WI38 (cell line): ENCODE results near the gene IQSEC1.

Experiments
- H3K4me3 ChIP-seq: 2 replicates; pipeline ENCODE4 v1.5.1; 2011; ENCODE audit warnings: low read depth, mild to moderate bottlenecking, control low read depth, low read length
- TF ChIP-seq, protein P1 (sequence below): IDR thresholded peaks from 2 replicates; pipeline ENCODE4 v1.5.1; 2012; ENCODE audit warnings: low read depth, mild to moderate bottlenecking, control low read depth, low read length

The IQSEC1 gene

DNA sequence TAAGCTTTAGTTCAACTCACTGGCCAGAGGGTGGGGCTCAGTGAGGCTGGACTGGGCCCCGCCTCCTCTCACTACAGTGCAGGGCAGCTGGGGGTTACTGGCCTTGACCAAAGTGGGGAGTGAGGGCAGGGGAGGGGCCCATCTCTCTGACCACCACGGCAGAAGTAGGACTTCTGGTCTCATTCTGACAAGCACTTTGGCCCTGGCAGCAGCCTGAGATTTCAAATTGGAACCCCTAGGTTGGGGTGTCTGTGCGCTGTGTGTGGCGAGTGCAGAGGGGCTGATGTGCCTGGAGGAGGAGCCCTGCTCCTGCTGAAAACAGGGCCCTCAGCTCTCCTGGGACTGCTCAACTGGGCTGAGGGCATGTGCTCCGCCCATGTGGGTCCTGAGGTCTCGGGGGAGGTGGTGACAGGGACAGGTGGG lies 171.6 kb downstream of the IQSEC1 start:
- TF ChIP-seq, protein P1, sequence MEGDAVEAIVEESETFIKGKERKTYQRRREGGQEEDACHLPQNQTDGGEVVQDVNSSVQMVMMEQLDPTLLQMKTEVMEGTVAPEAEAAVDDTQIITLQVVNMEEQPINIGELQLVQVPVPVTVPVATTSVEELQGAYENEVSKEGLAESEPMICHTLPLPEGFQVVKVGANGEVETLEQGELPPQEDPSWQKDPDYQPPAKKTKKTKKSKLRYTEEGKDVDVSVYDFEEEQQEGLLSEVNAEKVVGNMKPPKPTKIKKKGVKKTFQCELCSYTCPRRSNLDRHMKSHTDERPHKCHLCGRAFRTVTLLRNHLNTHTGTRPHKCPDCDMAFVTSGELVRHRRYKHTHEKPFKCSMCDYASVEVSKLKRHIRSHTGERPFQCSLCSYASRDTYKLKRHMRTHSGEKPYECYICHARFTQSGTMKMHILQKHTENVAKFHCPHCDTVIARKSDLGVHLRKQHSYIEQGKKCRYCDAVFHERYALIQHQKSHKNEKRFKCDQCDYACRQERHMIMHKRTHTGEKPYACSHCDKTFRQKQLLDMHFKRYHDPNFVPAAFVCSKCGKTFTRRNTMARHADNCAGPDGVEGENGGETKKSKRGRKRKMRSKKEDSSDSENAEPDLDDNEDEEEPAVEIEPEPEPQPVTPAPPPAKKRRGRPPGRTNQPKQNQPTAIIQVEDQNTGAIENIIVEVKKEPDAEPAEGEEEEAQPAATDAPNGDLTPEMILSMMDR: no peak
- no peak overlapping the region for H3K4me3 ChIP-seq

DNA sequence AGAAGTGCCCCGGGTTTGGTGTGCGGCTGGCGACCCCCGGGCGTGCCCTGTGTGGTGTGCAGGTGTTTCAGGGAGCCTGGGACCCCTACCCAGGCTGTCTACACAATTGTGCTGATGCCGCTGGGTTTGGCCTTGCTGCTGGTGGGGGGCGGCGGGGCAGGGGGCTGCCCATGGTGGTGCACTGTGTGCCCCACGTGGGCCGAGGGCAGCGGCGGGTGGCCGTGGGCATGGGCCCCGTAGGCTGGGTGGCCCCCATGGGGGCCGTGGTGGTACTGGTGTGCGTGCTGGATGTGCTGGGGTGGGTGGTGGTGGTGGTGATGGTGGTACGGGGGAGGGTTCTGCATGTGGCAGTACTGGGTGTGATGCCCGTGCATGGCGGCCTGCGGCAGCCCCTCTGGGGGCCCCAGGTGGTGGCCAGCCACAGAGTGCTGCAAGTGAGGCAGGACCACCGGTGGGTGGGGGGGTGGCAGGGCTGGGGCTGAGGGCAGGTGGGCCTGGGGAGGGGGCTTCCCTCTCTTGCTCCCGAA lies 172.3 kb downstream of the IQSEC1 start:
- TF ChIP-seq, protein P1: no peak
- H3K4me3 ChIP-seq: no peak overlapping the region

DNA sequence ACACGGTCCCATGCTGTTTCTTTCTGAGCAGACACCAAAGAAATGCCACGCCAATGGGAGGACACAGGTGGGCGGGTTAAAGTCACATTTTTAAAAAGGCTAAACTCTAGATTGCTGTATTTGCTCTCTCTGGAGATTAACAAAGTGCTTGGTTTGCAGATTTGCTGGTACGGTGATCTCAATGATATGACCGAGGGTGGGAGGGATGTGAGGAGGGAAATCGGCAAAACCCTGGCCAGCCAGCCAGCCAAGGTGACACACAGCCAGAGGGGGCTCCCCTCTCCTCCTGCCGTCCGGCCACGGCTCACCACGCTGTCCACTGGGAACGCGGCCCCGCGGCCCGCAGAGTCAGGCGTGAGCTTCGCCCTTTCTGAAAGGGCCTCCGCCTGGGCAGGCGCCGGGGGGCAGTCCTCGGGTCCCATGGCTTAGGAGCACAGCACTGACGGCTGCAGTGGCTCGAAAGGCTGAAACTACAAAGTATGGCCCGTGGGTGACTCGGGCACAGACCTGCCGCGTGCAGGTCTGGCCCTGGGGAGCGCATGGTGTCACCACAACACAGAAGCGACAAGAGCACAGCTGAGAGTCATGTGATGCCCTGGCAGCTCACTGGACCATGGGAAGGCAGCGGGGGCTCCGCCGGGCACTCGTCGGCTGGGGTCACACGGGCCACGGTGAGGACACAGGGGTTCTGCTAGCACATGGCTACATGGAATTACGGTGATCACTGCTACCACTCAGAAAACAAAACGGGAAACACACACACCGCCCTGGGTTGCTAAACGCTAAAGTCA lies 174.1 kb downstream of the IQSEC1 start:
- no peak overlapping the region for H3K4me3 ChIP-seq
- TF ChIP-seq, protein P1: no peak

DNA sequence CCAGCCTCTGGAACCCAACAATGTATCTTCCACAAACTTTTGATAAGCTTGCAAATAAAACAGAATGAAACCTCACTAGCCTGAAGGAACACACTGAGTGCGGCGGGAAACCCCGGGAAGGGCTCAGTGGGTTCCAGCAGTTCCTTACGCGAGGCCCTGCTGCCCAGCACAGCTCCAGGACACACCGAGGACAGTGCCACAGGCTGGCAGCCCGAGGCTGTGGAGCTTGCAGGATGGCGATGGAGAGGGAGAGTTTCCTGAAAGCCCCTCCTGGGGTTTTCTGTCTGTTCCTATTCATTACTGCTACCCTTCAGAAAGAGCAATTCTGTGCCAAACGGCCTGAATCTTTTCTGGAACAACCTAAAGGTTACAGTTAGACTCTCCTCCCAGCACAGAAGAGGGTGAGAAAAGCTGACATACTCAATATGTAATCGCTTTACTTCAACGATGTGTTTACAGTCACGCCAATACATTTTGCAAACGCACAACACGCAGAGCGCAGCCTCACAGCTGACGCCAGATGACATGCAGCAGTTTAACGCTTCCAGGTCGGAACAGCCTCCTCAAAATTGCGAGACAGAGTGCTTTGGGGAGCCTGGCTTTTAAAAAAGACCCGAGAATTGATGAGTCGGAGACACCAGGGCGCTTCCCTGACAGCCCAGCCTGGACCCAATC lies 174.8 kb downstream of the IQSEC1 start:
- no peak overlapping the region for H3K4me3 ChIP-seq
- TF ChIP-seq, protein P1: no peak

DNA sequence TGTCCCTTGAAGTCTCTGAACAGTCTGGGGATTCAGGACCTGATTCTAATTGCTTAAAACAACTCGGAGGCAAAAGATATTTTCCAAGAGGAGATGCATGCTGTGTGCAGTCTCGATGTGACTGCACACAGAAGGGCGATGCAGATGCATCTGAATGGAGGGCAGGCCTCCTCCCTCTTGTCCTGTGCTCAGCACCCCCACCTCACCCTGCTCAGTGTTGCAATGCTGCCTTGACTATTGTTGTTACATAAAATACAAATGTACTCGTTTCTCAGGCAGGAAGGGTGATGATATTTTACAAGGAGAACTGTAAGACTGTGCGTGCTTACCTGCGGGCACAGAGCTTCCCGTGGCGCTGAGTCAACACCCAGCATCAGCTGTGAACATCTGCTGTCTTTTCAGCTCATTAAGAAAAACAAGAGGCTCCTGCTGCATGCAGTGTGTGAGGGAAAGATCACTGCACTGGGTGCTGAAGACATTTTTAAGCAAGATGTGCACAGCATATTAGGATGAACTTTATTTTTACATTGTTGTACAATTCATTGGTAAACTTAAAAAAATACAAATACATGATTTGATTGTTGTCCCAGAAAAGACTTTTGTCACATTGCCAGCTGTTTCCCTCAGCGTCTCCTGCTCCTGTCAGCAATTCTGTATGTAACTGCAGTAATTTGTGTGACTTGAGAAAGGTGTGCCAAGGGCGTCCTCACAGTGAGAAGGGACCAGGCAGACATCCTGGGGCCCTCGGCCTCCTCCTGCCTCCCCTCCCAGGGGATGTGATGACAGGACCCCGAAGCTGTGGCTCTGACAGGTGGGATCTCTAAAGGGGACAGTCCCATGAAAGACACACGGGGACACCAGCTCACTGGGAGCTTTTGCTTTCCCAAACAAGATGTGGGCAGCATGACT lies 175.6 kb downstream of the IQSEC1 start:
- H3K4me3 ChIP-seq: no peak overlapping the region
- TF ChIP-seq, protein P1: no peak

DNA sequence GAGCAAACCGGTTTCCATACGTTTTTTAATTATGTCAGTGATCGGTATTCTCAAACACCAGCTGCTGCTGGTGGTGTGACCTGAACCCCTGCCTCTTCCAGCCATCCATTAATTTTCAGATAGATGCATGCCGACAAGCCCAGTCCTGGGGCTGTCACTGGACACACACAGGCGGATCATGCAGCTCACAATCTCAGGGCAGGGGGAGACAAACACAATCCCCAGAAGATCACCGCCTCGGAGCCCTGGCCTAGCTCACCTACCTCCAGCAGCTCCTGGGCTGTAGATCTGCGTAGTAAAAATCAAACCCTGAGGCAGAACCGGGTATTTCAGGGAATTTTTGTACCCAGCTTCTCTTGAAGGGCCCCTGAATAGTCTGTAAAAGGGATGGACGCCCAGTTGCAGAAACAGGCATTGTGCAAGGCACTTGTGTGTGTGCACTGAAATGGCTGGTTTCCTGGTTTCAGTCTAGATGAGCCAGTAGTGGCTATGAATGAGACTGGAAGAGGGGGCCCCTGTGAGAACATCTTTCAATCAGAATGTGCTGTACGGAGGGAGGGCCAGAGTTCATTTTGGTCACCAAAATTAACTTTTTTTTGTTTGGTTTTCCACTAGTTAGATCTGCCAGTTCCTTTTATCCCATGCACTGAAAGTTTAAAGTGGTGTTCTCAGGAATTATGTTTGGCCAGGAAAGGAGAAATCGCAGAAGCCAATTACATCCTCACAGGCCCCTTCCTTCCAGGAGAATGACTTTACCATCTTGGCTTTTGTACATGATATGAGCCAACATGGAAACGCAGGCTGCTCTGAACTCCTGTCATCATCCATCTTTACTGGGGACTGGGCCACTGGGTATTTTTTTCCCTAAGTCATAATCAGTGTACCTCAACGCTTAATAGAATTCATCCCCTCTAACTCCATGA lies 176.9 kb downstream of the IQSEC1 start:
- TF ChIP-seq, protein P1: no peak
- H3K4me3 ChIP-seq: no peak overlapping the region
